HepG2 (cell line): ENCODE results near the gene MAGED2. TPM values are rescaled to one million over a fixed set of nuclear protein-coding genes. Genes with fewer than 3 reads are reported as not detected.

Source experiments
- CHCHD3 ChIP-seq: sonication (generic); formaldehyde crosslinking; IDR thresholded peaks from 2 replicates; pipeline ENCODE4 v1.8.0; 2022; ENCODE audit warnings: mild to moderate bottlenecking, missing genetic modification reagents, moderate library complexity
- ZNF34 ChIP-seq: sonication (generic); formaldehyde crosslinking; IDR thresholded peaks from 2 replicates; pipeline ENCODE4 v1.4.0; 2020; ENCODE audit warnings: mild to moderate bottlenecking, missing genetic modification reagents, borderline replicate concordance
- polyA plus RNA-seq, 8 experiments: library from polyadenylated mRNA; depleted of rRNA in 3 of 8; stranded (reverse) in 7 of 8; unstranded in 1 of 8; fragments of >200 nt; fragmentation: Illumina TruSeq in 4 of 8; extraction: Trizol in 4 of 8; gene quantifications; 2 replicates each; pipeline versions ENCODE4 v1.2.1 to v1.2.3, GENCODE V29; 2011 to 2016; ENCODE audit warnings: low read depth in 4 of 8, missing spikeins in 1 of 8, mixed read lengths in 1 of 8; ENCODE audit not compliant: insufficient read depth in 1 of 8
- total RNA-seq, 5 experiments: library from RNA; depleted of rRNA; stranded (reverse); fragments of >200 nt; fragmentation: Illumina TruSeq; extraction: Trizol; gene quantifications; 2 replicates each; pipeline ENCODE4 v1.2.3, GENCODE V29; 2016; ENCODE audit warnings: low read depth in 1 of 5
- TF ChIP-seq, protein P1 (sequence below), 2 experiments: IDR thresholded peaks; 2 replicates each; pipeline ENCODE4 v1.6.1; 2011 to 2012; ENCODE audit warnings: low read length in 2 of 2, borderline replicate concordance in 1 of 2, low read depth in 1 of 2, mild to moderate bottlenecking in 1 of 2, moderate library complexity in 1 of 2
- TF ChIP-seq, protein P2 (sequence below): sonication (generic); formaldehyde crosslinking; IDR thresholded peaks from 2 replicates; pipeline ENCODE4 v1.4.0; 2020; ENCODE audit warnings: missing genetic modification reagents
- TF ChIP-seq, protein P3 (sequence below): sonication (generic); formaldehyde crosslinking; IDR thresholded peaks from 2 replicates; pipeline ENCODE4 v1.5.0; 2020; ENCODE audit warnings: mild to moderate bottlenecking, missing genetic modification reagents
- TF ChIP-seq, protein P4 (sequence below): sonication (generic); formaldehyde crosslinking; IDR thresholded peaks from 2 replicates; pipeline ENCODE4 v1.8.0; 2022; ENCODE audit warnings: missing genetic modification reagents, mild to moderate bottlenecking, inconsistent platforms, borderline replicate concordance
- TF ChIP-seq, protein P5 (sequence below): sonication (generic); formaldehyde crosslinking; IDR thresholded peaks from 2 replicates; pipeline ENCODE4 v1.9.0; 2021; ENCODE audit warnings: missing genetic modification reagents, borderline replicate concordance

Gene MAGED2
- total and polyA plus RNA-seq, 2 of the 13 experiments (the other 11 are each of a cell fraction or from before 2014, with no cell fraction given), result 142 to 153 TPM

DNA sequence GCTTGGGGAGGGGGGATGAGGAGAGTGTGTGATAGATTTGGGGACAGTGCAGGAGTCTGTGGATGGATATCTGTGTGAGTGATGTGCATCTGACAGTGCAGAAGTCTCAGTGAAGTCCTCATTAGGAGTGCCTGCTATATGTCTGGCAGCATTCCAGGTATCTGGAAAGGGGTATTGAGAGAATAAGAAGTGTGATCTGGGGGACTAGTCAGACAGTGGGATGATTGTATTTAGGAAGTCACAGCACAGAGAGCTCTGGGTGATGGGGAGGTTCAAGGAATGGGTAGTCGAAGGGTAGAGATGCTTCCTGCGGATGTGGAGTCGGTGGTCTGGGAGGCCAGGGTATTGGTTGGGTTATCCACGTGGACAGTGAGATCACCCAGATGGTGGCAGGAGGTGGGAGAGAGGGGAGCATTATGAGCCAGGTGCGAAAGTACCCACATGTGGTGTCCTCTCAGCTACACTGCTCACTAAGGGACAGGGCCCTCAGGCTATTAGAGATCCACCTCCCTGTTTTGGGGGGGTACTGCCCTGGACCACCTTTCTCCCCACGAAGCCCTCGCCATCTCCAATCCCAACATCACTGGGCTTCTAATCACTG, 9.8 kb downstream of the MAGED2 start (continued):
- TF ChIP-seq, protein P1, sequence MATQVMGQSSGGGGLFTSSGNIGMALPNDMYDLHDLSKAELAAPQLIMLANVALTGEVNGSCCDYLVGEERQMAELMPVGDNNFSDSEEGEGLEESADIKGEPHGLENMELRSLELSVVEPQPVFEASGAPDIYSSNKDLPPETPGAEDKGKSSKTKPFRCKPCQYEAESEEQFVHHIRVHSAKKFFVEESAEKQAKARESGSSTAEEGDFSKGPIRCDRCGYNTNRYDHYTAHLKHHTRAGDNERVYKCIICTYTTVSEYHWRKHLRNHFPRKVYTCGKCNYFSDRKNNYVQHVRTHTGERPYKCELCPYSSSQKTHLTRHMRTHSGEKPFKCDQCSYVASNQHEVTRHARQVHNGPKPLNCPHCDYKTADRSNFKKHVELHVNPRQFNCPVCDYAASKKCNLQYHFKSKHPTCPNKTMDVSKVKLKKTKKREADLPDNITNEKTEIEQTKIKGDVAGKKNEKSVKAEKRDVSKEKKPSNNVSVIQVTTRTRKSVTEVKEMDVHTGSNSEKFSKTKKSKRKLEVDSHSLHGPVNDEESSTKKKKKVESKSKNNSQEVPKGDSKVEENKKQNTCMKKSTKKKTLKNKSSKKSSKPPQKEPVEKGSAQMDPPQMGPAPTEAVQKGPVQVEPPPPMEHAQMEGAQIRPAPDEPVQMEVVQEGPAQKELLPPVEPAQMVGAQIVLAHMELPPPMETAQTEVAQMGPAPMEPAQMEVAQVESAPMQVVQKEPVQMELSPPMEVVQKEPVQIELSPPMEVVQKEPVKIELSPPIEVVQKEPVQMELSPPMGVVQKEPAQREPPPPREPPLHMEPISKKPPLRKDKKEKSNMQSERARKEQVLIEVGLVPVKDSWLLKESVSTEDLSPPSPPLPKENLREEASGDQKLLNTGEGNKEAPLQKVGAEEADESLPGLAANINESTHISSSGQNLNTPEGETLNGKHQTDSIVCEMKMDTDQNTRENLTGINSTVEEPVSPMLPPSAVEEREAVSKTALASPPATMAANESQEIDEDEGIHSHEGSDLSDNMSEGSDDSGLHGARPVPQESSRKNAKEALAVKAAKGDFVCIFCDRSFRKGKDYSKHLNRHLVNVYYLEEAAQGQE (IDR thresholded peaks at IDR 0.05; ENCODE audit: borderline replicate concordance in 1 of 2, low read depth in 1 of 2, low read length in 2 of 2), result no peak
- TF ChIP-seq, protein P2, sequence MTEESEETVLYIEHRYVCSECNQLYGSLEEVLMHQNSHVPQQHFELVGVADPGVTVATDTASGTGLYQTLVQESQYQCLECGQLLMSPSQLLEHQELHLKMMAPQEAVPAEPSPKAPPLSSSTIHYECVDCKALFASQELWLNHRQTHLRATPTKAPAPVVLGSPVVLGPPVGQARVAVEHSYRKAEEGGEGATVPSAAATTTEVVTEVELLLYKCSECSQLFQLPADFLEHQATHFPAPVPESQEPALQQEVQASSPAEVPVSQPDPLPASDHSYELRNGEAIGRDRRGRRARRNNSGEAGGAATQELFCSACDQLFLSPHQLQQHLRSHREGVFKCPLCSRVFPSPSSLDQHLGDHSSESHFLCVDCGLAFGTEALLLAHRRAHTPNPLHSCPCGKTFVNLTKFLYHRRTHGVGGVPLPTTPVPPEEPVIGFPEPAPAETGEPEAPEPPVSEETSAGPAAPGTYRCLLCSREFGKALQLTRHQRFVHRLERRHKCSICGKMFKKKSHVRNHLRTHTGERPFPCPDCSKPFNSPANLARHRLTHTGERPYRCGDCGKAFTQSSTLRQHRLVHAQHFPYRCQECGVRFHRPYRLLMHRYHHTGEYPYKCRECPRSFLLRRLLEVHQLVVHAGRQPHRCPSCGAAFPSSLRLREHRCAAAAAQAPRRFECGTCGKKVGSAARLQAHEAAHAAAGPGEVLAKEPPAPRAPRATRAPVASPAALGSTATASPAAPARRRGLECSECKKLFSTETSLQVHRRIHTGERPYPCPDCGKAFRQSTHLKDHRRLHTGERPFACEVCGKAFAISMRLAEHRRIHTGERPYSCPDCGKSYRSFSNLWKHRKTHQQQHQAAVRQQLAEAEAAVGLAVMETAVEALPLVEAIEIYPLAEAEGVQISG (CRISPR knock-in tag), result no peak
- TF ChIP-seq CHCHD3 (CRISPR knock-in tag), result no peak
- TF ChIP-seq, protein P3, sequence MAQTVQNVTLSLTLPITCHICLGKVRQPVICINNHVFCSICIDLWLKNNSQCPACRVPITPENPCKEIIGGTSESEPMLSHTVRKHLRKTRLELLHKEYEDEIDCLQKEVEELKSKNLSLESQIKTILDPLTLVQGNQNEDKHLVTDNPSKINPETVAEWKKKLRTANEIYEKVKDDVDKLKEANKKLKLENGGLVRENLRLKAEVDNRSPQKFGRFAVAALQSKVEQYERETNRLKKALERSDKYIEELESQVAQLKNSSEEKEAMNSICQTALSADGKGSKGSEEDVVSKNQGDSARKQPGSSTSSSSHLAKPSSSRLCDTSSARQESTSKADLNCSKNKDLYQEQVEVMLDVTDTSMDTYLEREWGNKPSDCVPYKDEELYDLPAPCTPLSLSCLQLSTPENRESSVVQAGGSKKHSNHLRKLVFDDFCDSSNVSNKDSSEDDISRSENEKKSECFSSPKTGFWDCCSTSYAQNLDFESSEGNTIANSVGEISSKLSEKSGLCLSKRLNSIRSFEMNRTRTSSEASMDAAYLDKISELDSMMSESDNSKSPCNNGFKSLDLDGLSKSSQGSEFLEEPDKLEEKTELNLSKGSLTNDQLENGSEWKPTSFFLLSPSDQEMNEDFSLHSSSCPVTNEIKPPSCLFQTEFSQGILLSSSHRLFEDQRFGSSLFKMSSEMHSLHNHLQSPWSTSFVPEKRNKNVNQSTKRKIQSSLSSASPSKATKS (CRISPR knock-in tag), result no peak
- TF ChIP-seq ZNF34, result no peak
- TF ChIP-seq, protein P4, sequence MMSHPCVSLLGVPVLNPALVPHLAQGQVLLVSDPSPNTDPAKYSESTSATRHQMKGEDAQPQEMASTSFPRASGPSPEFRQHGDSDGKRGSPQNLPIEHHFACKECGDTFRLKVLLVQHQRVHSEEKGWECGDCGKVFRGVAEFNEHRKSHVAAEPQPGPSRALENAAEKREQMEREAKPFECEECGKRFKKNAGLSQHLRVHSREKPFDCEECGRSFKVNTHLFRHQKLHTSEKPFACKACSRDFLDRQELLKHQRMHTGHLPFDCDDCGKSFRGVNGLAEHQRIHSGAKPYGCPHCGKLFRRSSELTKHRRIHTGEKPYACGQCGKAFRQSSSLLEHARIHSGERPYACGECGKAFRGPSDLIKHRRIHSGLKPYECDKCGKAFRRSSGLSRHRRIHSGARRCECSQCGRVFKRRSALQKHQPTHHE (CRISPR knock-in tag), result no peak
- TF ChIP-seq, protein P5, sequence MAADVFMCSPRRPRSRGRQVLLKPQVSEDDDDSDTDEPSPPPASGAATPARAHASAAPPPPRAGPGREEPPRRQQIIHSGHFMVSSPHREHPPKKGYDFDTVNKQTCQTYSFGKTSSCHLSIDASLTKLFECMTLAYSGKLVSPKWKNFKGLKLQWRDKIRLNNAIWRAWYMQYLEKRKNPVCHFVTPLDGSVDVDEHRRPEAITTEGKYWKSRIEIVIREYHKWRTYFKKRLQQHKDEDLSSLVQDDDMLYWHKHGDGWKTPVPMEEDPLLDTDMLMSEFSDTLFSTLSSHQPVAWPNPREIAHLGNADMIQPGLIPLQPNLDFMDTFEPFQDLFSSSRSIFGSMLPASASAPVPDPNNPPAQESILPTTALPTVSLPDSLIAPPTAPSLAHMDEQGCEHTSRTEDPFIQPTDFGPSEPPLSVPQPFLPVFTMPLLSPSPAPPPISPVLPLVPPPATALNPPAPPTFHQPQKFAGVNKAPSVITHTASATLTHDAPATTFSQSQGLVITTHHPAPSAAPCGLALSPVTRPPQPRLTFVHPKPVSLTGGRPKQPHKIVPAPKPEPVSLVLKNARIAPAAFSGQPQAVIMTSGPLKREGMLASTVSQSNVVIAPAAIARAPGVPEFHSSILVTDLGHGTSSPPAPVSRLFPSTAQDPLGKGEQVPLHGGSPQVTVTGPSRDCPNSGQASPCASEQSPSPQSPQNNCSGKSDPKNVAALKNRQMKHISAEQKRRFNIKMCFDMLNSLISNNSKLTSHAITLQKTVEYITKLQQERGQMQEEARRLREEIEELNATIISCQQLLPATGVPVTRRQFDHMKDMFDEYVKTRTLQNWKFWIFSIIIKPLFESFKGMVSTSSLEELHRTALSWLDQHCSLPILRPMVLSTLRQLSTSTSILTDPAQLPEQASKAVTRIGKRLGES (CRISPR knock-in tag), result no peak
